Measurements from ENCODE around the gene CCDC187. TPM values are rescaled to one million over a fixed set of nuclear protein-coding genes. Genes with fewer than 3 reads are reported as not detected.
"Not testable (repeated sequence)": the region's sequence is repeated elsewhere in the genome, so short reads cannot be mapped to it uniquely, and the experiment has no call there.

Gene CCDC187
- not detected for polyA plus RNA-seq (2012; ENCODE audit: missing spikeins)

DNA sequence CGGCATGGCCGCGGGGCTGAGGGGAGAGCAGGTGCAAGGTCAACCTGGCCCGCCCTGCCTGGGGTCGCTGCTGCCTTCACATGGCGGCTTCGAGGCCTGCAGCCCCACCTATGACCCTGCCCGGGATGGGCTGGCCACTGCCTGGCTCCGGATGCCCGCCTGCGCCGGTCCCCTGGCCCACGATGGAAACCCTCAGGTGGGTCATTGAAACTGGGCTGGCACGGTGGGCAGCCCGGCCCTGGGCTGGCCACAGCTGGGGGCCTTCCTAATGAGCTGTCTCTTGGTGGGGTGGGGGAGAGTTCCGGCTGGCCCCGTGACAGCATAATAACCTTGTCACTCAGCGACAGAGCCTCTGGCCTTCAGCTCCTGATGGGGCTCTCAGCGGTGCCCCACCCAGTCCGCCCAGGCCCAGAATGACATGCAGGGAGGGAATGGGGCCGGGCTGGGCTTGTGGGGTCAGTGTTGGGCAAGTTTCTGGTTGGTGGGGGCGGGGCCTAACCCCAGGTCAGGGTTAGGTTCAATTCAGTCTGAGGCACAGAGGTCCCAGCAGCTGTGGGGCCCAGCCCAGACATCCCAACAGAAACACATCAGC is at the start of gene CCDC187:
CCDC187 (minus strand) TSS at position 270 of the 592 bp plus-strand sequence; CDS start at position 6, 264 bp downstream.
- DNase-seq (ENCODE audit: insufficient read length), result no peak
- TF ChIP-seq POLR2A (IDR thresholded peaks at IDR 0.05; ENCODE audit: low read depth, low read length), result no peak
- no peak for TF ChIP-seq TAF1 (IDR thresholded peaks at IDR 0.05; ENCODE audit: borderline replicate concordance, low read depth, low read length)
- no peak for TF ChIP-seq POLR2AphosphoS5 (IDR thresholded peaks at IDR 0.05; ENCODE audit: low read depth, low read length)
- FAIRE-seq, result no peak

DNA sequence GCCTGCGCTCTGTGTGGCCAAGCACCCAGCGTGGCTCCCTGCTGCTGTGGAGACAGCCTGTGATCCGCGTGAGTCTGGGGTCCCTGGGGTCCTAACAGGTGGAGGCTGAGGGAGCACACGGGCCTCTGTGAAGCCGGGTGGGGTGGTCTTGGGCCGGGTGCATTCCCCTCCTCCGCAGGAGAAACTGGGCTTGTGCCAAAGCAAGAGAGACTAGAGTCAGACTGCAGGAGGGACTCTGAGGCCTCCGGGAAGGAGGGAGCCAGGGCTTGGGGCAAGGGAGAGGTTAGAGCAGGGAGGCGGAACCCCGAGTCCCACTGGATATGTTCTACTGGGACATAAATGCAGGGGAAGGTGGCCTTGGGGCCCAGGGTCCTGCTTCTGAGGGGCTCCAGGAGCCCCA is 49.2 kb upstream of the CCDC187 start:
- TF ChIP-seq POLR2AphosphoS5 (IDR thresholded peaks at IDR 0.05; ENCODE audit: low read depth, low read length), result no peak
- TF ChIP-seq TAF1 (IDR thresholded peaks at IDR 0.05; ENCODE audit: borderline replicate concordance, low read depth, low read length), result no peak
- TF ChIP-seq POLR2A (IDR thresholded peaks at IDR 0.05; ENCODE audit: low read depth, low read length), result no peak
- DNase-seq (ENCODE audit: insufficient read length), result no peak
- no peak for FAIRE-seq

DNA sequence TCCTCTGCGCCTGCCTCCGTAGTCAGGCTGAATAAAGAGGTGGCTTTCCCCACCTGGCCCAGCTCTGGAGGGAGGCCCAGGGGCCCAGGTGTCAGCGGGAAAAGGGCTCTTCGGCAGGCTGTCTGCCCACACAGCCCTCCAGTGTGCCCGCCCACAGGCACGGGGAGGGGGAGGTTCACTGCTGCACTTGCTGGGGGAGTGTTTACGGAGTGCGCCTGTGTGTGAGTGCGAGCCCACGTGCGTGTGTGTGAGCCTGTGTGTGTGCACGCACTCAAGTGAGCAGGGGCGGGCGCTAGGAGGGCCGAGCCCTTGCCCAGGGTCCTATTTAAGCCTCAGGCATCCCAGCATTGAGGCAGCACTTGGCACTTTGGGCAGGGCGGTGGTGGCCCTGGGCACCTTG is 48.8 kb upstream of the CCDC187 start:
- DNase-seq (ENCODE audit: insufficient read length) (no peak), FAIRE-seq (no peak)
- no peak for TF ChIP-seq POLR2AphosphoS5 (IDR thresholded peaks at IDR 0.05; ENCODE audit: low read depth, low read length)
- no peak for TF ChIP-seq POLR2A (IDR thresholded peaks at IDR 0.05; ENCODE audit: low read depth, low read length)
- no peak for TF ChIP-seq TAF1 (IDR thresholded peaks at IDR 0.05; ENCODE audit: borderline replicate concordance, low read depth, low read length)

DNA sequence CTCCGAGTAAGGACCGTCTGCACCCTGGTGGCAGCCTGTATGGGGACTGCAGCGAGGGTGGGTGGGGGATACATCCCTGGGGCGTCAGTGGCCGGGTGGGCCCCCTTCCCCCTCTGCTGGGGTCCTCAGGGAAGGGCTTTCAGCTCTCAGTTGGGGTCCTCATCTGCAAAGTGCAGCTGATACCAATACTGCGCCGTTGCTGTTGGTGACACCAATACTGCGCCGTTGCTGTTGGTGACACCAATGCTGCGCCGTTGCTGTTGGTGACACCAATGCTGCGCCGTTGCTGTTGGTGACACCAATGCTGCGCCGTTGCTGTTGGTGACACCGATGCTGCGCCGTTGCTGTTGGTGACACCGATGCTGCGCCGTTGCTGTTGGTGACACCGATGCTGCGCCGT is 48.0 kb upstream of the CCDC187 start:
- FAIRE-seq, result not testable (repeated sequence)

DNA sequence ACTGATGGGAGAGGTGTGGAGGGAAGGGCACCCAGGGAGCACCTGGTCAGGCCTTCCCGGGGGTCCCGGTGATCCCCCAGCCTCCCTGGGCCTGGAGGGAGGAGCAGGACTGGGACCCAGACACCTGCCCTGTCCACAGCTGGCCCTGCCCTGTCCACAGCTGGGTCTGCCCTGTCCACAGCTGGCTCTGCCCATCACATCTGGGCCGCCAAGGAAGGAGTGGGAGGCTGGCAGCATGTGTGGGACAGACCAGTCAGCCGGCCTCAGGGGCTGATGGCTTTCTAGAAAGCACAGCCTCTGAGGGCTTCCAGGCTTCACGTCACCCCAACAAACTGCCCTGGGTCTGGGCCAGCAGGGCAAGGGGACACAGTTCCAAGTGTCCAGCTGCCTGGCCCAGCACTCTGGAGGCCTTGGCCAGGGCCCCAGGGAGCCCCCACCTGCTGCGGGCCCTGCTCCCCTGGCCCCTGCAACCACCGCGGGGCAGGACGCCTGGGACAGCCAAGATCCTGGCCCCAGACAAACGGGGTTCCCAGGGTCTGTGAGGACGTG is 47.4 kb upstream of the CCDC187 start:
- FAIRE-seq (no peak), DNase-seq (ENCODE audit: insufficient read length) (no peak)
- TF ChIP-seq TAF1 (IDR thresholded peaks at IDR 0.05; ENCODE audit: borderline replicate concordance, low read depth, low read length), result no peak
- no peak for TF ChIP-seq POLR2AphosphoS5 (IDR thresholded peaks at IDR 0.05; ENCODE audit: low read depth, low read length)

More for the DNA sequence above, 48.0 kb upstream of the CCDC187 start:
- not testable (repeated sequence) for DNase-seq (ENCODE audit: insufficient read length)

DNA sequence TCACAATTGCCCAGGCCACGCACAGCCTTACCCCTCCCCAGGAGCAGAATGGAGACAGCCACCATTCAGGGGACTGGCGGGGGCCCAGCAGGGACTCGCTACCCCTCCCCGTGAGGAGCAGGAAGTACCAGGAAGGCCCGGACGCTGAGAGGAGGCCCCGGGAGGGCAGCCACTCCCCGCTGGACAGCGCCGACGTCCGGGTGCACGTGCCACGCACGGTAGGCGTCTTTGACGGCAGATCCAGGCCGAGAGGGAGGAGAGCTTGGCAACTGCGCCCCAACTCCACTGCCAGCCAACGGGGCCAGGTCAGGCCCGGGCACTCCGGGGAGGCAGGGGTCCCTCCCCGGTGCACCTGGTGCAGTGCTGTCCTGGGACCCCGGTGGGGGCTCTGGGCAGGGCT is 45.7 kb upstream of the CCDC187 start:
- no peak for TF ChIP-seq TAF1 (IDR thresholded peaks at IDR 0.05; ENCODE audit: borderline replicate concordance, low read depth, low read length)
- TF ChIP-seq POLR2A (IDR thresholded peaks at IDR 0.05; ENCODE audit: low read depth, low read length), result no peak
- no peak for TF ChIP-seq POLR2AphosphoS5 (IDR thresholded peaks at IDR 0.05; ENCODE audit: low read depth, low read length)
- FAIRE-seq (no peak), DNase-seq (ENCODE audit: insufficient read length) (no peak)

DNA sequence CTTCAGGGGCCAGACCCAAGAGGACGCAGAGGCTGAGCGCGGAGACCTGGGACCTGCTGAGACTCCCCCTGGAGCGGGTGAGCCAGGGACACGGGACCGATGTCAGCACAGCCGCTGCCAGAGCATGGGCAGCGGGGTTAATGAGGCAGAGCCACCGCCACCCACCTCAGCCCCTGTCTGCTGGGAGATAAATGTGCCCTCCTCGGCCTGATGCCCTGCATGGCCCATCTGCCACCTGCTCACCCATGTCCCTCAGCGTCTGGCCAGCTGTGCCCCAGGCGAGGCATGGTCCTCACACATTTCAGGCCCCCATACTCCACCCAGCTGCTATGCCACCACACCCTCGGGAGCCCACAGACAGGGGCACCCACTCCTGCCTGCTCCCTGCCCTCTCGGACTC is 44.8 kb upstream of the CCDC187 start:
- DNase-seq (ENCODE audit: insufficient read length) (no peak), FAIRE-seq (no peak)
- TF ChIP-seq TAF1 (IDR thresholded peaks at IDR 0.05; ENCODE audit: borderline replicate concordance, low read depth, low read length), result no peak
- no peak for TF ChIP-seq POLR2AphosphoS5 (IDR thresholded peaks at IDR 0.05; ENCODE audit: low read depth, low read length)
- no peak for TF ChIP-seq POLR2A (IDR thresholded peaks at IDR 0.05; ENCODE audit: low read depth, low read length)

DNA sequence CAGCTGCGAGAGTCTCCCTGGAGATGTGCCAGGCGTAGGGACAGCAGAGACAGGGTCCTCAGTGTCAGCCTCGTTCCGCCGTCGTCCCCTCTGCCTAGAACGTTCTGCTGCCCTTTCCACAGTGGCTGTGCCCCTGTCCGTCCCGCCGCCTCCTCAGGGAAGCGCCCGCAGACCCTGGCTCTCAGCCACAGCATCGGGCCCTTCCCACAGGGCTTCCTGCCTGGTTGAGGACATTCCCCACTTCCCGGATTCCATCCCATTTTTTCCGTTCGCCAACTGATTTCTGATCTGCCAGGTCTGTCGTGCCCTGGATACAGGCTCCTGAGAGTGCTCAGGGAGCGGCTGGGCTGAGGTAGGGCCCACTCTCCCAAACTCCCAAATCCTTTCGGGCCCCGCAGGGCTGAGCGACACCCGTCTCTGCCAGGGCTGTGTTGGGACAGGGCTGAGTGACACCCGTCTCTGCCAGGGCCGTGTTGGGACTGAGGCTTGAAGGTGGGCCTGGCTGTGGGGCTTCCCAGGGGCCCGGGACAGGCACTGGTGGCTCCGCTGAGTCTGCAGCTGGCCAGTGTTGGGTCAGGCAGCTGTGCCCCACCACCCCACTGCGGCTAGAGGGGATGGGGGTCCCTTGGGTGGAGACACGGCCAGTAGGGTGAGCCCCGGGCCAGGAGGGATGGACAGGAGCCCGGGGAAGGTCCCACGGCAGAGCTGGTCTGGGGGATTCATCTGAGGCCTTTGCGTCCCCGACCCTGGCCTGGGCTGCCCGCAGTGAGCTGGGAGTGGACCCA is 43.8 kb upstream of the CCDC187 start:
- no peak for TF ChIP-seq POLR2AphosphoS5 (IDR thresholded peaks at IDR 0.05; ENCODE audit: low read depth, low read length)
- no peak for TF ChIP-seq POLR2A (IDR thresholded peaks at IDR 0.05; ENCODE audit: low read depth, low read length)
- TF ChIP-seq TAF1 (IDR thresholded peaks at IDR 0.05; ENCODE audit: borderline replicate concordance, low read depth, low read length), result no peak
- no peak for DNase-seq (ENCODE audit: insufficient read length)
- no peak for FAIRE-seq

DNA sequence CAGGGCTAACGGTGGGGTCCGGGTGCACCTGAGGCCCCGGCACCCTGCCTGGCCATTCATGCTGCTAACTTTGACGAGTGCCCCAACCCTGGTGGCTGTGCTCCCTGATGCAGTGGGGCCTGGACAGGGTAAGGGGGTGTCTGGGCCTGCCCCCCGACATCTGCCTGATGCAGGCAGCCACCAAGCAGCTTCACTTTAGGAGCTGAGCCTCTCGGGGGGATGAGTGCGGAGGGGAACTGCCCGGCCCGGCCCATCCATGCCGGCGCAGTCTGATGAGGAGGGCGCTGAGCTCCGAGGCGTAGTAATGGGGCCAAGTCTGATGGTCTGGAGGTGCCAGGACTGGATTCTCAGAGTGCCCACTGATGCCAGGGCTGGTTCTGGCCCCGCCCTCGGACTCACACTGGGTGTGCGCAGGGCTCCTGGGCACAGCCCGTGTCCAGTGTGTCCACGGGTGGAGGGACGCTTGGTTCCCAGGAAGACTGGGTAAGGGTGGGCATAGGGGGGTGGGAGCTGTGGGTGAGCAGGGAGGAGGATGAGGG is 43.1 kb upstream of the CCDC187 start:
- no peak for FAIRE-seq
- no peak for DNase-seq (ENCODE audit: insufficient read length)
- TF ChIP-seq POLR2AphosphoS5 (IDR thresholded peaks at IDR 0.05; ENCODE audit: low read depth, low read length) (no peak), POLR2A (IDR thresholded peaks at IDR 0.05; ENCODE audit: low read depth, low read length) (no peak), TAF1 (IDR thresholded peaks at IDR 0.05; ENCODE audit: borderline replicate concordance, low read depth, low read length) (no peak)

DNA sequence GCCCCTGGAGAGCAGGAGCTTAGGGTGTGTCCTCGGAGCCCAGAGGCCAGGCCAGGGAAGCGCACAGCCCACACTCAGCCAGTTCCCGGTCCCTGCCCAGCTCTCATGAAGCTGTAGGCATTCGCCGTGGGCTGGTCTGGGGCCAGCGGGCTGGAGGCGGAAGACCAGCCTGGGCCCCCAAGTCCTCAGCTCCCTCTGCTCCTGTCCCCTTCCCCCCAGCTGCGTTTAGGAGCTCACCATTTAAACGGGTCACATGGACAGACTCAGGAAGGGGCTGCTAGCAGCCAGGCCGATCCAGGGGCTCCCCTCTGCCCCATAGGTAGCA is 42.2 kb upstream of the CCDC187 start:
- TF ChIP-seq TAF1 (IDR thresholded peaks at IDR 0.05; ENCODE audit: borderline replicate concordance, low read depth, low read length) (no peak), POLR2AphosphoS5 (IDR thresholded peaks at IDR 0.05; ENCODE audit: low read depth, low read length) (no peak), POLR2A (IDR thresholded peaks at IDR 0.05; ENCODE audit: low read depth, low read length) (no peak)
- FAIRE-seq, result no peak
- no peak for DNase-seq (ENCODE audit: insufficient read length)

DNA sequence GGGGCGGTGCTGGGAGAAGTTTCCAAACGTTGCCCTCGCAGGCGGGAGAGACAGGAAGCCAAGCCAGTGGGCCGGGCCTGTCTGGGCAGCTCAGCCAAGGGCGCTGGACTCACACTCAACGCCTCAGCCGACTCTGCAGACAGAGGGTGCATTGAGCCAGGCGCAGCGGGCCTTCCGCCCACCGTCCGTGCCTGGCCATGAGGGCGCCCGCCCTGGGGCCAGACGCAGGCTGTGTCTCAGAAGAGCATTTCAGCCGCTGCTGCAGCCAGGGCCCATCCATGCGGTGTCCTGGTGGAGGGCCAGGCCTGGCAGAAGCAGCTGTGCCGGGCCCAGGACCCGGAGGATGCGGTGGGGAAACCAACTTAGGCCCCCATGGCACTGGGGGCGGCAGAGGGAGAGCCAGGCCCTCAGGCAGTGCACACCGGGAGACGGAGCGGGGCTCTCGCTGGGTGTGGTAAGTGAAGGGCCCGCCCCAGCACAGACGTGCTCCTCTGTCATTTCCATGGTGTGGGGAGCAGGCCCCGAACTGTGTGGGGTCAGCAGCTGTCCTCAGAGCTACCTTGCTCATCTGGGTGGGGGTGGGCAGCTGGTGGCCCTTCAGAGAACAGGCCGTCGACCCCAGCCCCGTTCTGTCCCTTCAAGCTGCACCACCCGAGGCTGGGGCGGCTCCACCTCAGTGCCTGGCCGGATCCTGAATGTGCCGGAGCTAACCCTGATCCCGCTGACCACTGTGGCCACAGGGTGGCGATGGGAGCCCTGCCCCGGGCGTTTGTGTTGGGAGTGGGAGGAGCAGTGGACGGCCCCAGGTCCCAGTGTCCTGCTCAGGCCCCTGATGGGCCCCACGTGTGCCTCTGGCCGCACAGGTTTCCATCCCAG is 41.6 kb upstream of the CCDC187 start:
- FAIRE-seq (no peak), DNase-seq (ENCODE audit: insufficient read length) (no peak)
- TF ChIP-seq POLR2AphosphoS5 (IDR thresholded peaks at IDR 0.05; ENCODE audit: low read depth, low read length) (no peak), TAF1 (IDR thresholded peaks at IDR 0.05; ENCODE audit: borderline replicate concordance, low read depth, low read length) (no peak), POLR2A (IDR thresholded peaks at IDR 0.05; ENCODE audit: low read depth, low read length) (no peak)

Measured in GM12892 (cell line).